K562 (cell line): ENCODE measurements around the gene ARFGEF3.

ENCODE experiments used
- GATAD2B ChIP-seq: fragments of 450-650 bp; IDR thresholded peaks from 2 replicates; pipeline ENCODE4 v1.6.1; 2017; ENCODE audit warnings: mild to moderate bottlenecking, borderline replicate concordance
- HDAC2 ChIP-seq: fragments of 450-650 bp; IDR thresholded peaks from 2 replicates; pipeline ENCODE4 v1.6.1; 2016; ENCODE audit warnings: mild to moderate bottlenecking
- HDAC6 ChIP-seq: IDR thresholded peaks from 2 replicates; pipeline ENCODE4 v1.6.1; 2012; ENCODE audit warnings: low read depth, mild to moderate bottlenecking, control low read depth, inconsistent platforms, low read length, moderate library complexity
- HOXB6 ChIP-seq: fragments of 250-450 bp; sonication (Bioruptor Pico); IDR thresholded peaks from 2 replicates; pipeline ENCODE4 v1.5.1; 2022; ENCODE audit warnings: mild to moderate bottlenecking, borderline replicate concordance
- NFYB ChIP-seq: IDR thresholded peaks from 2 replicates; pipeline ENCODE4 v1.6.1; 2011; ENCODE audit warnings: mild to moderate bottlenecking, moderate library complexity; ENCODE audit not compliant: insufficient read length; ENCODE audit errors: extremely low read depth
- SIN3A ChIP-seq, 2 experiments: fragments of 150-350 bp in 1 of 2; IDR thresholded peaks; 2 replicates each; pipeline ENCODE4 v1.6.1; 2011 to 2016; ENCODE audit warnings: borderline replicate concordance in 2 of 2, low read depth in 2 of 2, low read length in 2 of 2, mild to moderate bottlenecking in 2 of 2, moderate library complexity in 2 of 2; ENCODE audit not compliant: control insufficient read depth in 1 of 2
- ZKSCAN8 ChIP-seq: fragments of 200-800 bp; sonication (Bioruptor generic); IDR thresholded peaks from 2 replicates; pipeline ENCODE4 v1.6.1; 2016; ENCODE audit warnings: missing genetic modification characterization, missing compliant biosample characterization

DNA sequence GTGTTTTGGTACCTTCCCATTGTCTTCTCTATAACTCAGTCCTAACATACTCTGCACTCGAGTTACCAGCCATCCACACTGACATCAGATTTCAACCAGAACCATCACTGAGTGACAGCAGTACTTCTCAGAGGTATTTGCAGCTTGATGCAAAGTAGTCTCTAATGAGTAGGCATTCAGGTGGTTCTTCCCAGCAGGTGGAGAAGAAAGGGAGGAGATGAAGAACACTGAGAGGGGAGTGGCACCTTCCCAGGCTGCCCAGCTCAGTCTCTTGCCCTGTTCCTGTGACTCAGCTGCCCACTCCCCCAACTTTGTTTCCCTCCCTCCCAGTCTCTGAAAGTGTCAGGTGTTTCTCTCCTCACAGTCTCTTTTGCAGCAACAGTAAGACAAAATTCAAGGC is 177.3 kb downstream of the ARFGEF3 start:
- TF ChIP-seq GATAD2B (no peak), SIN3A (IDR thresholded peaks at IDR 0.05; ENCODE audit: borderline replicate concordance in 2 of 2, control insufficient read depth in 1 of 2, low read depth in 2 of 2, low read length in 2 of 2) (no peak), HOXB6 (CRISPR knock-in tag) (no peak), NFYB (no peak), ZKSCAN8 (CRISPR knock-in tag) (no peak), HDAC6 (no peak), HDAC2 (no peak)
